Heart right ventricle (tissue), 16 donors: ENCODE data around the gene AUTS2. TPM values are rescaled to one million over a fixed set of nuclear protein-coding genes. Genes with fewer than 3 reads are reported as not detected.

Source experiments
- ATAC-seq, 8 donors: fragments of 200-7000 bp; cut with Tn5 transposase; one replicate each; pipeline ENCODE4 v1.9.1; 2020; ENCODE audit warnings: mild to moderate bottlenecking in 8 of 8, moderate library complexity in 8 of 8, moderate number of reproducible peaks in 1 of 8
- DNase-seq, 2 donors: peaks; one replicate each; pipeline ENCODE4 v3.0.0-alpha.2; 2020
- H3K27ac ChIP-seq, 10 donors: fragments of 200-600 bp; sonication (generic) in 2 of 10; one replicate each; pipeline versions ENCODE4 v1.5.0 to v1.8.0; 2020 to 2022; ENCODE audit warnings: mild to moderate bottlenecking in 3 of 10
- H3K27me3 ChIP-seq, 7 donors: fragments of 200-600 bp; one replicate each; pipeline ENCODE4 v1.8.0; 2021 to 2022; ENCODE audit warnings: mild to moderate bottlenecking in 2 of 7
- H3K36me3 ChIP-seq, 9 donors: fragments of 200-600 bp; sonication (generic) in 1 of 9; one replicate each; pipeline versions ENCODE4 v1.5.0 to v1.8.0; 2020 to 2022; ENCODE audit warnings: mild to moderate bottlenecking in 2 of 9
- H3K4me1 ChIP-seq, 9 donors: fragments of 200-600 bp; sonication (generic) in 1 of 9; one replicate each; pipeline versions ENCODE4 v1.5.0 to v1.8.0; 2020 to 2022; ENCODE audit warnings: mild to moderate bottlenecking in 4 of 9
- H3K4me3 ChIP-seq, 10 donors: fragments of 200-600 bp; sonication (generic) in 2 of 10; one replicate each; pipeline versions ENCODE4 v1.5.0 to v1.8.0; 2020 to 2022; ENCODE audit warnings: mild to moderate bottlenecking in 7 of 10, moderate library complexity in 2 of 10
- H3K9me3 ChIP-seq, 11 donors: fragments of 200-600 bp in 10 of 11; sonication (generic) in 2 of 11; one replicate each; pipeline versions ENCODE4 v1.5.0 to v1.8.0; 2013 to 2022; ENCODE audit warnings: mild to moderate bottlenecking in 2 of 11, control low read depth in 1 of 11, moderate library complexity in 1 of 11
- WGBS, 2 donors: extraction: QIAGEN DNeasy Blood & Tissue Kit; methylation state at CpG; one replicate each; pipeline ENCODE4 v1.1.7; 2013; ENCODE audit warnings: inconsistent platforms in 1 of 2; 5-methylcytosine and 5-hydroxymethylcytosine counted together
- intact Hi-C, 10 donors: fragments of 100-400 bp; cut with DNase I; formaldehyde crosslinking; loops; one replicate each; pipeline versions ENCODE4 v1.11.1 to v1.14.2; 2022
- polyA plus RNA-seq, 2 donors: library from polyadenylated mRNA; stranded (reverse); fragments of 200-250 nt; gene quantifications; one replicate each; pipeline ENCODE4 v1.2.3, GENCODE V29; 2013
- total RNA-seq, 10 donors: library from RNA; stranded (reverse); fragmentation: NEBNext Ultra II Directional in 3 of 10; extraction: Animal tissue kit (Norgen Biotek cat#: 25700) in 3 of 10; gene quantifications; one replicate each; pipeline versions ENCODE4 v1.2.1 to v1.2.4, GENCODE V29; 2021 to 2023
- TF ChIP-seq, protein P1 (sequence below), 9 donors: fragments of 200-600 bp; sonication (generic) in 2 of 9; IDR thresholded peaks; one replicate each; pipeline versions ENCODE4 v1.5.0 to v1.8.0; 2021 to 2022; ENCODE audit warnings: antibody characterized with exemption in 9 of 9, mild to moderate bottlenecking in 5 of 9, moderate library complexity in 1 of 9
- donor health status: Arrhythmogenic right ventricular cardiomyopathy.
- donor health status: ischemic (EF 13 %, LVEDD 7.1; RV severe dilation, severe dysfunction).
- donor health status: healthy with polysubstance abuse.
- donor health status: DM: no; HTN: yes; CAD: no.
- donor health status: DM: no; HTN: no; CAD: no.
- donor health status: ischemic (EF 25% LVEDD 6.9; RV normal size, moderate dysfunction).
- donor health status: ischemic (EF 25% LVEDD 5.7; RV mildly dilated, moderate dysfunction).
- donor health status: healthy.
- donor health status: DM: yes; HTN: yes; CAD: no.
- donor health status: Ischemic cardiomyopathy.
- donor health status: ischemic (EF 35%, LVEDD 5.7; RV mildly dilated, moderate dysfunction).
- donor health status: nonischemic (EF 11% LVEDD 7.7; RV severe dilation, severe dysfunction).
- donor health status: DM: yes; HTN: yes; CAD: no.
- donor health status: PGD.
- donor health status: ischemic (EF 29% LVEDD 5.4; RV normal size, mild dysfunction).
- donor health status: nonischemic (EF 23%, LVEDD 6.1; RV moderate dilation, normal function).

The AUTS2 gene
- total and polyA plus RNA-seq, 12 donors = 1.6 to 11.2 (median 7.3) TPM

DNA sequence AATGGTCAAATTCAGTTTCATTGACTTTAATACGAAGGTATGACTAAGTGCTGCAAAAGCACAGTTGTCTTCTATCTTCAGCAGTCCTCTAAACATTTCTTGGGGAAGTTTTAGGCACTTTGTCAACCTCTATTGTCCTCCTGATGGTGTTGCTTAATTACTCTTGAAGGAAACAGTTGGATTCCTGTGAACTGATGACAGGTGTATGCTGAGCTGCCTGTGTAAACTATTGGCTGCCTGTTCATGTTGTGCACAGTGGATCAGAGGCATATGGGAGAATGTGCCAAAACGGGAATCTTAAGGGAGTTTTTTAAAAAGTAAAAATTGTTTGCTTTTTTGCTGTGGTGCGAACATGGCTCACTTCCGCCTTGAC, 221.0 kb downstream of the AUTS2 start:
- no peak overlapping the region for H3K27ac ChIP-seq
- TF ChIP-seq, protein P1, sequence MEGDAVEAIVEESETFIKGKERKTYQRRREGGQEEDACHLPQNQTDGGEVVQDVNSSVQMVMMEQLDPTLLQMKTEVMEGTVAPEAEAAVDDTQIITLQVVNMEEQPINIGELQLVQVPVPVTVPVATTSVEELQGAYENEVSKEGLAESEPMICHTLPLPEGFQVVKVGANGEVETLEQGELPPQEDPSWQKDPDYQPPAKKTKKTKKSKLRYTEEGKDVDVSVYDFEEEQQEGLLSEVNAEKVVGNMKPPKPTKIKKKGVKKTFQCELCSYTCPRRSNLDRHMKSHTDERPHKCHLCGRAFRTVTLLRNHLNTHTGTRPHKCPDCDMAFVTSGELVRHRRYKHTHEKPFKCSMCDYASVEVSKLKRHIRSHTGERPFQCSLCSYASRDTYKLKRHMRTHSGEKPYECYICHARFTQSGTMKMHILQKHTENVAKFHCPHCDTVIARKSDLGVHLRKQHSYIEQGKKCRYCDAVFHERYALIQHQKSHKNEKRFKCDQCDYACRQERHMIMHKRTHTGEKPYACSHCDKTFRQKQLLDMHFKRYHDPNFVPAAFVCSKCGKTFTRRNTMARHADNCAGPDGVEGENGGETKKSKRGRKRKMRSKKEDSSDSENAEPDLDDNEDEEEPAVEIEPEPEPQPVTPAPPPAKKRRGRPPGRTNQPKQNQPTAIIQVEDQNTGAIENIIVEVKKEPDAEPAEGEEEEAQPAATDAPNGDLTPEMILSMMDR (IDR thresholded peaks at IDR 0.05) = no peak
- peaks cover 0 to 44% (median 18%) of the 10 kb centered on the region in 9 donors for H3K4me1 ChIP-seq
- DNase-seq (no peak), ATAC-seq (no peak)
- WGBS, 2 donors = 75 to 89% methylated on average over 4 of the region's 4 CpGs
- H3K4me3 ChIP-seq = no peak overlapping the region
- no peaks in the 10 kb centered on the region for H3K36me3 ChIP-seq
- no peaks in the 10 kb centered on the region for H3K27me3 ChIP-seq
- H3K9me3 ChIP-seq = no peaks in the 10 kb centered on the region
- intact Hi-C loops = no loop called here

DNA sequence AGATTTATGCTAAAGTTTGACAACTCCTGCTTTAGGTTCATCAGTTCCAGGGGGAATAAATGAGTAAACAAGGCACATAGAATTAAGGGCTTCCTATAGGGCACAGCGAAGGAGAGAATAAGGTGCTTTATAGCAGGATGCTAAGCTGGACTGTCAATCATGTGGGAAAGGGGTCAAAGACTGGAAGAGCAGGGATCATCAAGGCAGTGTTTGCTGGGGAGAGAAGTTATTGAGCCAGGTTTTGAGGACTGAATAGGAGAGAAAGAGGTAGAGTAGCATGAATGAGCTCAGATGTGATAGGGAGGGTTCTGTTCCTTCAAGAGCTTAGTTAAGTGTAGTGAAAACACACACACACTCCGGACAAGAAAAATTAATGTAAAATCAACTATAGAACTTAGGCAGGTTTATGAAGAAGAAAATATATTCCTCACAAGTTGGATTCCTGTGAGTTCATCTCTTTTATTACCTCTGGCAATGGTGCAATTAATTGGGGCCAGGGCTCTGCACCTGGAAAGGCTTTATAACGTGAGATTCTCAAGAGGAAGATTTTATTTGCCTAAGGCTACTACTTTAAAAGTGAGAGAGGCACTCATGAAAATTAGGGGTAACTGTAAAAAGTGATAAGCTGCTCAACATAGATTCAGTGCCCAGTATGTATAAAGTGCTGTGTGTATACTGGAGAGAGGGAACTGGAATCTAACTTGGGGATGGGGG, 222.4 kb downstream of the AUTS2 start:
- Histone ChIP-seq H3K4me3 (no peak overlapping the region), H3K4me1 (peaks cover 0 to 48% (median 19%) of the 10 kb centered on the region in 9 donors), H3K27me3 (no peaks in the 10 kb centered on the region), H3K9me3 (no peaks in the 10 kb centered on the region), H3K27ac (no peak overlapping the region), H3K36me3 (no peaks in the 10 kb centered on the region)
- no peak for DNase-seq
- TF ChIP-seq, protein P1 (IDR thresholded peaks at IDR 0.05) = no peak
- intact Hi-C loops = no loop called here
- 96 to 98% methylated on average over 3 of the region's 3 CpGs for WGBS, 2 donors
- ATAC-seq = no peak

DNA sequence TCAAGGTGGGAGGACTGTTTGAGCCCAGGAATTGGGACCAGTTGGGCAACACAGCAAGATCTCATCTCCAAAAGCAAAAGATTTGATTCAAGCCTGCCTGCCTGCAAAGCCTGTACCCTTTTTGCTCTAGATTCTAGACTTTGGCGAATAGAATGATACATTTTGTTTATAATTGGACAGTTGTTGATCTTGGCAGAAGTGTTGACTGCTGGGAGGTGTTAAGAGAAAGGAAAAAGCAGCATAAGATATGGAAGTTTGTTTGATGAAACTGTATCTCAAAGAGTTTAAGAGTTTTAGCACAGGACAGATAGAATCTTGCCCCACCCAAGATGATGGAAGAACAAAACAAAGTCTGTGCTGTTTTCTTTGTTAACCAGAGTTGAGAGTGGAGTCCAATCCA, 224.1 kb downstream of the AUTS2 start:
- intact Hi-C loops = no loop called here
- WGBS, 2 donors = 51 to 65% methylated on average over 1 of the region's 1 CpG
- Histone ChIP-seq H3K27ac (no peak overlapping the region), H3K27me3 (no peaks in the 10 kb centered on the region), H3K4me1 (peaks cover 0 to 43% (median 17%) of the 10 kb centered on the region in 9 donors), H3K36me3 (no peaks in the 10 kb centered on the region), H3K9me3 (no peaks in the 10 kb centered on the region), H3K4me3 (no peak overlapping the region)
- TF ChIP-seq, protein P1 (IDR thresholded peaks at IDR 0.05) = no peak
- DNase-seq (no peak), ATAC-seq (no peak)

DNA sequence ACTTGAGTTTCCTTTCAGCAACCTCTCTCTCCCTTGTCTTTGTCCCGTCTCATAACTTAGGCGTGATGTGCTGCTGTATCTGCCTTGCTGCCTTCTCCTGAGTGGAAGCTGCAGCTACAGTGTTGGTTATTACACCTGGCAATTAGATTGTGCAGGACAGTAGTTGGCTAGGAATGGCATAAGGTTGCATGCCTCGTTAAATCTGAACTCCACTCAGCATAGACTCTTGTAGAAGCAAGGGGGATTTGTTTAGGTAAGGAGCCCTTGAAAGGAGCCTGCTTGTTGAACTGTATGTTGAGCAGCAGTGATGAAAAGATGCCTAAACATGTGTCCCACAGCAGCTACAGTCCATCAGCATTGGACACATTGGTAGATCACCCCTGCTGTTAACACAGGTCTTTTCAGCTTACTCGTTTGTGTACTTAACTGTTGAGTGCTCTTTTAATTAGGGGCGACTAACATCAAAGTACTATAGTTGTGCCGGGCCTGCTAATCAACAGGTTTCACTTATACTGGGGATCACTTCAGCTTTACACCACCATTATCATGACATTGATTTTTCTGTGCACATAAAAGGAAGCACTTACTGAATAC, 225.0 kb downstream of the AUTS2 start:
- Histone ChIP-seq H3K4me1 (peaks cover 0 to 35% (median 14%) of the 10 kb centered on the region in 9 donors), H3K9me3 (no peaks in the 10 kb centered on the region), H3K36me3 (no peaks in the 10 kb centered on the region), H3K27ac (no peak overlapping the region), H3K27me3 (no peaks in the 10 kb centered on the region), H3K4me3 (no peak overlapping the region)
- TF ChIP-seq, protein P1 (IDR thresholded peaks at IDR 0.05) = no peak
- no peak for ATAC-seq
- intact Hi-C loops = no loop called here
- no peak for DNase-seq
- 92 to 94% methylated on average over 6 of the region's 6 CpGs for WGBS, 2 donors
